ENCODE results near the gene CPA5. TPM values are rescaled to one million over a fixed set of nuclear protein-coding genes. Genes with fewer than 3 reads are reported as not detected.

Gene CPA5
- total RNA-seq, 6 donors from 2014 or later: not detected

- no peaks in the 10 kb centered on the region for H3K36me3 ChIP-seq
- no peak overlapping the region for H3K4me3 ChIP-seq
- H3K4me1 ChIP-seq: peaks cover 11 to 28% (median 14%) of the 10 kb centered on the region in 4 donors
- WGBS, 2 donors: 81 to 92% methylated on average over 10 to 13 of the region's 13 CpGs
- H3K9me3 ChIP-seq: no peaks in the 10 kb centered on the region
- ATAC-seq (ENCODE audit: low FRiP score in 2 of 2) (no peak), DNase-seq (no peak)
- no peak overlapping the region for H3K27ac ChIP-seq
- TF ChIP-seq POLR2AphosphoS5 (IDR thresholded peaks at IDR 0.05) (no peak), POLR2A (IDR thresholded peaks at IDR 0.05) (no peak), EP300 (IDR thresholded peaks at IDR 0.05) (no peak), CTCF (IDR thresholded peaks at IDR 0.05) (no peak)
- no peaks in the 10 kb centered on the region for H3K27me3 ChIP-seq
Measured at GRCh38 chr7:130367088-130367755, 22.6 kb downstream of the CPA5 start.

- peaks cover 15 to 37% (median 21%) of the 10 kb centered on the region in 4 donors for H3K4me1 ChIP-seq
- no peak overlapping the region for H3K4me3 ChIP-seq
- H3K9me3 ChIP-seq: no peaks in the 10 kb centered on the region
- ATAC-seq (ENCODE audit: low FRiP score in 2 of 2) (no peak), DNase-seq (no peak)
- H3K36me3 ChIP-seq: no peaks in the 10 kb centered on the region
- peak overlapping the region; percentile 18 to 74 (median 40) for H3K27ac ChIP-seq
- 76 to 84% methylated on average over 13 to 17 of the region's 19 CpGs for WGBS, 2 donors
- no peak for TF ChIP-seq POLR2A (IDR thresholded peaks at IDR 0.05)
- no peak for TF ChIP-seq EP300 (IDR thresholded peaks at IDR 0.05)
- no peak for TF ChIP-seq CTCF (IDR thresholded peaks at IDR 0.05)
- TF ChIP-seq POLR2AphosphoS5 (IDR thresholded peaks at IDR 0.05): no peak
- no peaks in the 10 kb centered on the region for H3K27me3 ChIP-seq
Measured at GRCh38 chr7:130367836-130368746, 23.5 kb downstream of the CPA5 start.

- TF ChIP-seq EP300 (IDR thresholded peaks at IDR 0.05) (peak in 3 of 4 donors; percentile 41 to 65 (median 57)), CTCF (IDR thresholded peaks at IDR 0.05) (no peak), POLR2AphosphoS5 (IDR thresholded peaks at IDR 0.05) (peak; percentile 51 to 54)
- DNase-seq: no peak
- 35 to 39% methylated on average over 7 to 10 of the region's 10 CpGs for WGBS, 2 donors
- Histone ChIP-seq H3K9me3 (no peaks in the 10 kb centered on the region), H3K4me3 (no peak overlapping the region), H3K4me1 (peaks cover 22 to 48% (median 33%) of the 10 kb centered on the region in 4 donors), H3K36me3 (no peaks in the 10 kb centered on the region), H3K27me3 (no peaks in the 10 kb centered on the region), H3K27ac (peak overlapping the region; percentile 18 to 74 (median 40))
- peak in 1 of 2 donors; percentile 44 for ATAC-seq (ENCODE audit: low FRiP score in 2 of 2)
Measured at GRCh38 chr7:130369110-130369711, 24.6 kb downstream of the CPA5 start.

- no peak for TF ChIP-seq POLR2AphosphoS5 (IDR thresholded peaks at IDR 0.05)
- no peak for TF ChIP-seq EP300 (IDR thresholded peaks at IDR 0.05)
- TF ChIP-seq POLR2A (IDR thresholded peaks at IDR 0.05): no peak
- TF ChIP-seq CTCF (IDR thresholded peaks at IDR 0.05): no peak
- DNase-seq: no peak
- Histone ChIP-seq H3K27me3 (no peaks in the 10 kb centered on the region), H3K4me3 (no peak overlapping the region), H3K9me3 (no peaks in the 10 kb centered on the region), H3K36me3 (no peaks in the 10 kb centered on the region), H3K4me1 (peaks cover 25 to 50% (median 36%) of the 10 kb centered on the region in 4 donors), H3K27ac (peak overlapping the region; percentile 35 to 84 (median 60))
- ATAC-seq (ENCODE audit: low FRiP score in 2 of 2): no peak
- WGBS, 2 donors: 67 to 71% methylated on average over 3 of the region's 3 CpGs
Measured at GRCh38 chr7:130369831-130370550, 25.4 kb downstream of the CPA5 start.

Measured in upper lobe of left lung (tissue), 6 donors.